ENCODE results near the gene LGALS13. TPM values are rescaled to one million over a fixed set of nuclear protein-coding genes. Genes with fewer than 3 reads are reported as not detected.

LGALS13 gene
- total and polyA plus RNA-seq, 2 experiments from 2014 or later: not detected

GRCh38 chr19:39582891-39583625 lies 19.3 kb upstream of the LGALS13 start:
- TF ChIP-seq CTCF (IDR thresholded peaks at IDR 0.05; ENCODE audit: low read depth, low read length): no peak
- H3K27ac ChIP-seq: no peak overlapping the region
- H3K36me3 ChIP-seq: no peaks in the 10 kb centered on the region
- H3K4me3 ChIP-seq: no peak overlapping the region
- H3K27me3 ChIP-seq: no peaks in the 10 kb centered on the region
- DNase-seq (ENCODE audit: low read depth in 1 of 2, low spot score in 1 of 2): no peak
- no peaks in the 10 kb centered on the region for H3K9me3 ChIP-seq (ENCODE audit: low read depth)
- no peaks in the 10 kb centered on the region for H3K4me1 ChIP-seq (ENCODE audit: low read depth)

GRCh38 chr19:39587496-39587895 lies 14.8 kb upstream of the LGALS13 start:
- Histone ChIP-seq H3K4me1 (ENCODE audit: low read depth) (no peaks in the 10 kb centered on the region), H3K4me3 (no peak overlapping the region), H3K36me3 (no peaks in the 10 kb centered on the region), H3K27ac (no peak overlapping the region), H3K9me3 (ENCODE audit: low read depth) (no peaks in the 10 kb centered on the region), H3K27me3 (no peaks in the 10 kb centered on the region)
- TF ChIP-seq CTCF (IDR thresholded peaks at IDR 0.05; ENCODE audit: low read depth, low read length): no peak
- DNase-seq (ENCODE audit: low read depth in 1 of 2, low spot score in 1 of 2): no peak

GRCh38 chr19:39588066-39588465 lies 14.3 kb upstream of the LGALS13 start:
- no peak for DNase-seq (ENCODE audit: low read depth in 1 of 2, low spot score in 1 of 2)
- Histone ChIP-seq H3K27ac (no peak overlapping the region), H3K36me3 (no peaks in the 10 kb centered on the region), H3K9me3 (ENCODE audit: low read depth) (no peaks in the 10 kb centered on the region), H3K4me1 (ENCODE audit: low read depth) (no peaks in the 10 kb centered on the region), H3K4me3 (no peak overlapping the region), H3K27me3 (no peaks in the 10 kb centered on the region)
- TF ChIP-seq CTCF (IDR thresholded peaks at IDR 0.05; ENCODE audit: low read depth, low read length): no peak

GRCh38 chr19:39590265-39590664 lies 12.1 kb upstream of the LGALS13 start:
- no peaks in the 10 kb centered on the region for H3K4me1 ChIP-seq (ENCODE audit: low read depth)
- no peak for TF ChIP-seq CTCF (IDR thresholded peaks at IDR 0.05; ENCODE audit: low read depth, low read length)
- DNase-seq (ENCODE audit: low read depth in 1 of 2, low spot score in 1 of 2): peak; percentile 14 to 58
- H3K27me3 ChIP-seq: no peaks in the 10 kb centered on the region
- no peaks in the 10 kb centered on the region for H3K36me3 ChIP-seq
- H3K9me3 ChIP-seq (ENCODE audit: low read depth): no peaks in the 10 kb centered on the region
- no peak overlapping the region for H3K27ac ChIP-seq
- no peak overlapping the region for H3K4me3 ChIP-seq

- Histone ChIP-seq H3K4me1 (ENCODE audit: low read depth) (no peaks in the 10 kb centered on the region), H3K27me3 (no peaks in the 10 kb centered on the region), H3K4me3 (no peak overlapping the region), H3K27ac (no peak overlapping the region), H3K36me3 (no peaks in the 10 kb centered on the region), H3K9me3 (ENCODE audit: low read depth) (no peaks in the 10 kb centered on the region)
- TF ChIP-seq CTCF (IDR thresholded peaks at IDR 0.05; ENCODE audit: low read depth, low read length): no peak
- DNase-seq (ENCODE audit: low read depth in 1 of 2, low spot score in 1 of 2): no peak
These were observed 9.9 kb upstream of the LGALS13 start for GRCh38 chr19:39592381-39592780.

Measured in cardiac muscle cell (in vitro differentiated cells and primary cell).